HEK293T (cell line): ENCODE data around the gene SLMAP.

Experiments
- BHLHE40 ChIP-seq: fragments of 450-650 bp; IDR thresholded peaks from 2 replicates; pipeline ENCODE4 v1.6.1; 2016; ENCODE audit warnings: mild to moderate bottlenecking, moderate library complexity, borderline replicate concordance
- CTBP1 ChIP-seq: fragments of 450-650 bp; IDR thresholded peaks from 2 replicates; pipeline ENCODE4 v1.6.1; 2016; ENCODE audit warnings: borderline replicate concordance
- FOXA1 ChIP-seq: fragments of 450-650 bp; IDR thresholded peaks from 2 replicates; pipeline ENCODE4 v1.6.1; 2016; ENCODE audit warnings: mild to moderate bottlenecking
- FOXM1 ChIP-seq: fragments of 450-650 bp; IDR thresholded peaks from 2 replicates; pipeline ENCODE4 v1.6.1; 2017; ENCODE audit warnings: mild to moderate bottlenecking, borderline replicate concordance
- LEF1 ChIP-seq: fragments of 450-650 bp; IDR thresholded peaks from 2 replicates; pipeline ENCODE4 v1.6.1; 2017; ENCODE audit warnings: mild to moderate bottlenecking, borderline replicate concordance
- NFRKB ChIP-seq: fragments of 450-650 bp; IDR thresholded peaks from 2 replicates; pipeline ENCODE4 v1.6.1; 2016; ENCODE audit warnings: mild to moderate bottlenecking, moderate library complexity
- SUZ12 ChIP-seq: fragments of 450-650 bp; IDR thresholded peaks from 2 replicates; pipeline ENCODE4 v1.6.1; 2016; ENCODE audit warnings: mild to moderate bottlenecking
- TARDBP ChIP-seq: fragments of 450-650 bp; IDR thresholded peaks from 2 replicates; pipeline ENCODE4 v1.6.1; 2016

- TF ChIP-seq NFRKB (no peak), FOXA1 (no peak), FOXM1 (no peak), BHLHE40 (no peak), CTBP1 (no peak), SUZ12 (no peak), TARDBP (no peak), LEF1 (no peak)
These were observed 12.6 kb upstream of the SLMAP start for GRCh38 chr3:57743496-57743895.
